ENCODE data around the gene NCEH1. TPM values are rescaled to one million over a fixed set of nuclear protein-coding genes. Genes with fewer than 3 reads are reported as not detected.
"Not testable (repeated sequence)": the region's sequence is repeated elsewhere in the genome, so short reads cannot be mapped to it uniquely, and the experiment has no call there.

The NCEH1 gene
- polyA plus RNA-seq, 1 donor, result 4.1 TPM

GRCh38 chr3:172678068-172678467 is 32.8 kb downstream of the NCEH1 start:
- no peaks in the 10 kb centered on the region for H3K27me3 ChIP-seq (ENCODE audit: control insufficient read depth, insufficient read depth, low read length)
- no peak for DNase-seq
- peak overlapping the region; percentile 5 for H3K27ac ChIP-seq (ENCODE audit: low read length)
- no peaks in the 10 kb centered on the region for H3K4me1 ChIP-seq (ENCODE audit: control insufficient read depth, insufficient read depth, low read length)
- WGBS (ENCODE audit: insufficient coverage, low lambda C conversion rate), result no CpG with 5 or more reads among the region's 1 CpG
- no peaks in the 10 kb centered on the region for H3K9me3 ChIP-seq (ENCODE audit: control insufficient read depth, low read depth, low read length)
- H3K36me3 ChIP-seq (ENCODE audit: control insufficient read depth, insufficient read depth, low read length), result no peaks in the 10 kb centered on the region
- no peak overlapping the region for H3K4me3 ChIP-seq (ENCODE audit: low read length)

- H3K4me1 ChIP-seq (ENCODE audit: control insufficient read depth, insufficient read depth, low read length), result no peaks in the 10 kb centered on the region
- no peak overlapping the region for H3K4me3 ChIP-seq (ENCODE audit: low read length)
- H3K36me3 ChIP-seq (ENCODE audit: control insufficient read depth, insufficient read depth, low read length), result no peaks in the 10 kb centered on the region
- H3K27me3 ChIP-seq (ENCODE audit: control insufficient read depth, insufficient read depth, low read length), result no peaks in the 10 kb centered on the region
- WGBS (ENCODE audit: insufficient coverage, low lambda C conversion rate), result 92% methylated on average over 13 of the region's 21 CpGs
- no peaks in the 10 kb centered on the region for H3K9me3 ChIP-seq (ENCODE audit: control insufficient read depth, low read depth, low read length)
- no peak overlapping the region for H3K27ac ChIP-seq (ENCODE audit: low read length)
- no peak for DNase-seq
Measured at GRCh38 chr3:172676196-172676922, 34.5 kb downstream of the NCEH1 start.

- WGBS (ENCODE audit: insufficient coverage, low lambda C conversion rate), result no CpG with 5 or more reads among the region's 7 CpGs
Measured at GRCh38 chr3:172675441-172676193, 35.2 kb downstream of the NCEH1 start.

GRCh38 chr3:172673210-172673679 is 37.6 kb downstream of the NCEH1 start:
- peak; percentile 28 to 38 for DNase-seq
- no peak overlapping the region for H3K27ac ChIP-seq (ENCODE audit: low read length)
- no peaks in the 10 kb centered on the region for H3K27me3 ChIP-seq (ENCODE audit: control insufficient read depth, insufficient read depth, low read length)
- H3K36me3 ChIP-seq (ENCODE audit: control insufficient read depth, insufficient read depth, low read length), result no peaks in the 10 kb centered on the region
- no peaks in the 10 kb centered on the region for H3K9me3 ChIP-seq (ENCODE audit: control insufficient read depth, low read depth, low read length)
- no CpG with 5 or more reads among the region's 2 CpGs for WGBS (ENCODE audit: insufficient coverage, low lambda C conversion rate)
- no peaks in the 10 kb centered on the region for H3K4me1 ChIP-seq (ENCODE audit: control insufficient read depth, insufficient read depth, low read length)
- no peak overlapping the region for H3K4me3 ChIP-seq (ENCODE audit: low read length)

More at GRCh38 chr3:172675441-172676193, 35.2 kb downstream of the NCEH1 start:
- Histone ChIP-seq H3K36me3 (ENCODE audit: control insufficient read depth, insufficient read depth, low read length) (no peaks in the 10 kb centered on the region), H3K4me1 (ENCODE audit: control insufficient read depth, insufficient read depth, low read length) (no peaks in the 10 kb centered on the region), H3K9me3 (ENCODE audit: control insufficient read depth, low read depth, low read length) (no peaks in the 10 kb centered on the region), H3K27ac (ENCODE audit: low read length) (no peak overlapping the region), H3K4me3 (ENCODE audit: low read length) (no peak overlapping the region), H3K27me3 (ENCODE audit: control insufficient read depth, insufficient read depth, low read length) (no peaks in the 10 kb centered on the region)
- DNase-seq, result peak in 1 of 2 donors; percentile 23

GRCh38 chr3:172669021-172669420 is 41.8 kb downstream of the NCEH1 start:
- WGBS (ENCODE audit: insufficient coverage, low lambda C conversion rate), result no CpG with 5 or more reads among the region's 4 CpGs
- H3K4me1 ChIP-seq (ENCODE audit: control insufficient read depth, insufficient read depth, low read length), result no peaks in the 10 kb centered on the region
- H3K4me3 ChIP-seq (ENCODE audit: low read length), result no peak overlapping the region
- no peaks in the 10 kb centered on the region for H3K36me3 ChIP-seq (ENCODE audit: control insufficient read depth, insufficient read depth, low read length)
- H3K9me3 ChIP-seq (ENCODE audit: control insufficient read depth, low read depth, low read length), result no peaks in the 10 kb centered on the region
- no peak for DNase-seq
- H3K27me3 ChIP-seq (ENCODE audit: control insufficient read depth, insufficient read depth, low read length), result no peaks in the 10 kb centered on the region
- H3K27ac ChIP-seq (ENCODE audit: low read length), result no peak overlapping the region

GRCh38 chr3:172666873-172667694 is 43.8 kb downstream of the NCEH1 start:
- peak; percentile 64 to 78 for DNase-seq
- Histone ChIP-seq H3K27me3 (ENCODE audit: control insufficient read depth, insufficient read depth, low read length) (no peaks in the 10 kb centered on the region), H3K27ac (ENCODE audit: low read length) (peak overlapping the region; percentile 14), H3K4me1 (ENCODE audit: control insufficient read depth, insufficient read depth, low read length) (no peaks in the 10 kb centered on the region), H3K36me3 (ENCODE audit: control insufficient read depth, insufficient read depth, low read length) (no peaks in the 10 kb centered on the region), H3K9me3 (ENCODE audit: control insufficient read depth, low read depth, low read length) (no peaks in the 10 kb centered on the region), H3K4me3 (ENCODE audit: low read length) (no peak overlapping the region)
- whole genome bisulfite sequencing (ENCODE audit: insufficient coverage, low lambda C conversion rate), result 100% methylated on average over 1 of the region's 16 CpGs

- Histone ChIP-seq H3K36me3 (ENCODE audit: control insufficient read depth, insufficient read depth, low read length) (no peaks in the 10 kb centered on the region), H3K4me1 (ENCODE audit: control insufficient read depth, insufficient read depth, low read length) (no peaks in the 10 kb centered on the region), H3K4me3 (ENCODE audit: low read length) (no peak overlapping the region), H3K9me3 (ENCODE audit: control insufficient read depth, low read depth, low read length) (no peaks in the 10 kb centered on the region), H3K27ac (ENCODE audit: low read length) (peak overlapping the region; percentile 19), H3K27me3 (ENCODE audit: control insufficient read depth, insufficient read depth, low read length) (no peaks in the 10 kb centered on the region)
- no peak for DNase-seq
- 80% methylated on average over 1 of the region's 10 CpGs for WGBS (ENCODE audit: insufficient coverage, low lambda C conversion rate)
Measured at GRCh38 chr3:172666181-172666872, 44.5 kb downstream of the NCEH1 start.

GRCh38 chr3:172665510-172665909 is 45.4 kb downstream of the NCEH1 start:
- DNase-seq; H3K4me3 ChIP-seq (ENCODE audit: low read length); H3K27me3 ChIP-seq (ENCODE audit: control insufficient read depth, insufficient read depth, low read length); H3K9me3 ChIP-seq (ENCODE audit: control insufficient read depth, low read depth, low read length); H3K36me3 ChIP-seq (ENCODE audit: control insufficient read depth, insufficient read depth, low read length); H3K27ac ChIP-seq (ENCODE audit: low read length); H3K4me1 ChIP-seq (ENCODE audit: control insufficient read depth, insufficient read depth, low read length): not testable (repeated sequence)
- WGBS (ENCODE audit: insufficient coverage, low lambda C conversion rate), result no CpG with 5 or more reads among the region's 9 CpGs

- not testable (repeated sequence) for H3K27ac ChIP-seq (ENCODE audit: low read length); DNase-seq; H3K36me3 ChIP-seq (ENCODE audit: control insufficient read depth, insufficient read depth, low read length); H3K27me3 ChIP-seq (ENCODE audit: control insufficient read depth, insufficient read depth, low read length); H3K9me3 ChIP-seq (ENCODE audit: control insufficient read depth, low read depth, low read length); H3K4me1 ChIP-seq (ENCODE audit: control insufficient read depth, insufficient read depth, low read length); H3K4me3 ChIP-seq (ENCODE audit: low read length)
- no CpG with 5 or more reads among the region's 1 CpG for WGBS (ENCODE audit: insufficient coverage, low lambda C conversion rate)
Measured at GRCh38 chr3:172660421-172660820, 50.4 kb downstream of the NCEH1 start.
